ENCODE measurements around the gene LRG1.
A peak's percentile ranks its signal among the peaks of the same experiment; 100 is the strongest.

The LRG1 gene

GRCh38 chr19:4585556-4585955 is 45.7 kb upstream of the LRG1 start:
- no peak overlapping the region for H3K56ac ChIP-seq (ENCODE audit: low read length)
- H3K79me2 ChIP-seq (ENCODE audit: control insufficient read depth, insufficient read depth, low read length): no peaks in the 10 kb centered on the region
- no peaks in the 10 kb centered on the region for H3K79me1 ChIP-seq (ENCODE audit: low read length)
- no peak overlapping the region for H3K4me2 ChIP-seq (ENCODE audit: low read length)
- no peak overlapping the region for H3K4me3 ChIP-seq (ENCODE audit: low read length)
- no peaks in the 10 kb centered on the region for H3K4me1 ChIP-seq (ENCODE audit: control insufficient read depth, low read depth, low read length)
- H3K27ac ChIP-seq (ENCODE audit: low read depth, low read length): no peak overlapping the region
- H3K36me3 ChIP-seq (ENCODE audit: control insufficient read depth, insufficient read depth, low read length): no peaks in the 10 kb centered on the region
- no peak overlapping the region for H2BK5ac ChIP-seq (ENCODE audit: low read length)
- no peak for DNase-seq
- no peak overlapping the region for H3K4ac ChIP-seq (ENCODE audit: low read depth, low read length)
- no peak overlapping the region for H2BK15ac ChIP-seq (replicated peaks; ENCODE audit: low read depth)
- H3K27me3 ChIP-seq (ENCODE audit: insufficient read depth, low read length, poor library complexity): no peaks in the 10 kb centered on the region
- no peak overlapping the region for H3K23ac ChIP-seq (ENCODE audit: low read length)
- H2BK120ac ChIP-seq (ENCODE audit: low read depth, low read length): no peak overlapping the region
- H3K18ac ChIP-seq (ENCODE audit: low read length): no peak overlapping the region
- H4K8ac ChIP-seq (ENCODE audit: low read depth, low read length): no peak overlapping the region
- no peak overlapping the region for H4K5ac ChIP-seq (ENCODE audit: low read length)
- H2AK5ac ChIP-seq (ENCODE audit: low read length): no peak overlapping the region
- no CpG with 5 or more reads among the region's 1 CpG for WGBS (ENCODE audit: extremely low coverage, insufficient coverage, low lambda C conversion rate)
- H3K9ac ChIP-seq (ENCODE audit: low read length): no peak overlapping the region

- no CpG with 5 or more reads among the region's 45 CpGs for WGBS (ENCODE audit: extremely low coverage, insufficient coverage, low lambda C conversion rate)
- H2AK5ac ChIP-seq (ENCODE audit: low read length): no peak overlapping the region
- no peak overlapping the region for H3K27ac ChIP-seq (ENCODE audit: low read depth, low read length)
- H2BK5ac ChIP-seq (ENCODE audit: low read length): no peak overlapping the region
- no peaks in the 10 kb centered on the region for H3K4me1 ChIP-seq (ENCODE audit: control insufficient read depth, low read depth, low read length)
- no peak overlapping the region for H3K4ac ChIP-seq (ENCODE audit: low read depth, low read length)
- H2BK15ac ChIP-seq (replicated peaks; ENCODE audit: low read depth): no peak overlapping the region
- H3K56ac ChIP-seq (ENCODE audit: low read length): peak overlapping the region; percentile 73
- DNase-seq: peak; percentile 50
- no peak overlapping the region for H2BK120ac ChIP-seq (ENCODE audit: low read depth, low read length)
- peak overlapping the region; percentile 37 for H3K4me3 ChIP-seq (ENCODE audit: low read length)
- H3K36me3 ChIP-seq (ENCODE audit: control insufficient read depth, insufficient read depth, low read length): no peaks in the 10 kb centered on the region
- H3K79me1 ChIP-seq (ENCODE audit: low read length): no peaks in the 10 kb centered on the region
- H3K4me2 ChIP-seq (ENCODE audit: low read length): peak overlapping the region; percentile 87
- H3K9ac ChIP-seq (ENCODE audit: low read length): peak overlapping the region; percentile 51
- H3K18ac ChIP-seq (ENCODE audit: low read length): peak overlapping the region; percentile 21
- no peaks in the 10 kb centered on the region for H3K27me3 ChIP-seq (ENCODE audit: insufficient read depth, low read length, poor library complexity)
- H3K23ac ChIP-seq (ENCODE audit: low read length): no peak overlapping the region
- H4K5ac ChIP-seq (ENCODE audit: low read length): no peak overlapping the region
- no peak overlapping the region for H4K8ac ChIP-seq (ENCODE audit: low read depth, low read length)
- no peaks in the 10 kb centered on the region for H3K79me2 ChIP-seq (ENCODE audit: control insufficient read depth, insufficient read depth, low read length)
These were observed 45.0 kb upstream of the LRG1 start for GRCh38 chr19:4584670-4585460.

GRCh38 chr19:4583961-4584669 is 44.3 kb upstream of the LRG1 start:
- no peaks in the 10 kb centered on the region for H3K27me3 ChIP-seq (ENCODE audit: insufficient read depth, low read length, poor library complexity)
- no peak overlapping the region for H2AK5ac ChIP-seq (ENCODE audit: low read length)
- peak overlapping the region; percentile 87 for H3K4me2 ChIP-seq (ENCODE audit: low read length)
- no peak overlapping the region for H2BK15ac ChIP-seq (replicated peaks; ENCODE audit: low read depth)
- WGBS (ENCODE audit: extremely low coverage, insufficient coverage, low lambda C conversion rate): no CpG with 5 or more reads among the region's 49 CpGs
- no peak overlapping the region for H2BK120ac ChIP-seq (ENCODE audit: low read depth, low read length)
- peak; percentile 54 for DNase-seq
- H4K8ac ChIP-seq (ENCODE audit: low read depth, low read length): no peak overlapping the region
- peak overlapping the region; percentile 51 for H3K9ac ChIP-seq (ENCODE audit: low read length)
- H3K79me2 ChIP-seq (ENCODE audit: control insufficient read depth, insufficient read depth, low read length): no peaks in the 10 kb centered on the region
- no peaks in the 10 kb centered on the region for H3K79me1 ChIP-seq (ENCODE audit: low read length)
- H3K56ac ChIP-seq (ENCODE audit: low read length): peak overlapping the region; percentile 73
- H3K27ac ChIP-seq (ENCODE audit: low read depth, low read length): no peak overlapping the region
- no peak overlapping the region for H4K5ac ChIP-seq (ENCODE audit: low read length)
- peak overlapping the region; percentile 29 for H3K4ac ChIP-seq (ENCODE audit: low read depth, low read length)
- H3K18ac ChIP-seq (ENCODE audit: low read length): peak overlapping the region; percentile 21
- H2BK5ac ChIP-seq (ENCODE audit: low read length): no peak overlapping the region
- no peaks in the 10 kb centered on the region for H3K4me1 ChIP-seq (ENCODE audit: control insufficient read depth, low read depth, low read length)
- peak overlapping the region; percentile 37 for H3K4me3 ChIP-seq (ENCODE audit: low read length)
- H3K36me3 ChIP-seq (ENCODE audit: control insufficient read depth, insufficient read depth, low read length): no peaks in the 10 kb centered on the region
- H3K23ac ChIP-seq (ENCODE audit: low read length): no peak overlapping the region

- no peak overlapping the region for H2BK5ac ChIP-seq (ENCODE audit: low read length)
- H3K36me3 ChIP-seq (ENCODE audit: control insufficient read depth, insufficient read depth, low read length): no peaks in the 10 kb centered on the region
- no peak overlapping the region for H2BK120ac ChIP-seq (ENCODE audit: low read depth, low read length)
- no peak overlapping the region for H3K18ac ChIP-seq (ENCODE audit: low read length)
- H3K4me2 ChIP-seq (ENCODE audit: low read length): no peak overlapping the region
- no peaks in the 10 kb centered on the region for H3K79me2 ChIP-seq (ENCODE audit: control insufficient read depth, insufficient read depth, low read length)
- no peak overlapping the region for H3K56ac ChIP-seq (ENCODE audit: low read length)
- H4K5ac ChIP-seq (ENCODE audit: low read length): no peak overlapping the region
- DNase-seq: no peak
- H3K9ac ChIP-seq (ENCODE audit: low read length): no peak overlapping the region
- H3K4me1 ChIP-seq (ENCODE audit: control insufficient read depth, low read depth, low read length): no peaks in the 10 kb centered on the region
- H4K8ac ChIP-seq (ENCODE audit: low read depth, low read length): no peak overlapping the region
- no peak overlapping the region for H2BK15ac ChIP-seq (replicated peaks; ENCODE audit: low read depth)
- H3K27me3 ChIP-seq (ENCODE audit: insufficient read depth, low read length, poor library complexity): no peaks in the 10 kb centered on the region
- H3K4me3 ChIP-seq (ENCODE audit: low read length): no peak overlapping the region
- no peaks in the 10 kb centered on the region for H3K79me1 ChIP-seq (ENCODE audit: low read length)
- no peak overlapping the region for H3K23ac ChIP-seq (ENCODE audit: low read length)
- H3K4ac ChIP-seq (ENCODE audit: low read depth, low read length): no peak overlapping the region
- no peak overlapping the region for H3K27ac ChIP-seq (ENCODE audit: low read depth, low read length)
- H2AK5ac ChIP-seq (ENCODE audit: low read length): no peak overlapping the region
- 100% methylated on average over 1 of the region's 16 CpGs for WGBS (ENCODE audit: extremely low coverage, insufficient coverage, low lambda C conversion rate)
These were observed 43.4 kb upstream of the LRG1 start for GRCh38 chr19:4582980-4583842.

GRCh38 chr19:4581666-4582553 is 42.1 kb upstream of the LRG1 start:
- H3K79me1 ChIP-seq (ENCODE audit: low read length): no peaks in the 10 kb centered on the region
- no peak overlapping the region for H3K23ac ChIP-seq (ENCODE audit: low read length)
- no peak overlapping the region for H4K5ac ChIP-seq (ENCODE audit: low read length)
- no peak overlapping the region for H2BK120ac ChIP-seq (ENCODE audit: low read depth, low read length)
- H3K56ac ChIP-seq (ENCODE audit: low read length): no peak overlapping the region
- H4K8ac ChIP-seq (ENCODE audit: low read depth, low read length): no peak overlapping the region
- no peaks in the 10 kb centered on the region for H3K36me3 ChIP-seq (ENCODE audit: control insufficient read depth, insufficient read depth, low read length)
- no peak overlapping the region for H2AK5ac ChIP-seq (ENCODE audit: low read length)
- H3K27me3 ChIP-seq (ENCODE audit: insufficient read depth, low read length, poor library complexity): no peaks in the 10 kb centered on the region
- H3K18ac ChIP-seq (ENCODE audit: low read length): peak overlapping the region; percentile 54
- no peak overlapping the region for H2BK5ac ChIP-seq (ENCODE audit: low read length)
- H3K4ac ChIP-seq (ENCODE audit: low read depth, low read length): no peak overlapping the region
- H3K9ac ChIP-seq (ENCODE audit: low read length): no peak overlapping the region
- H3K27ac ChIP-seq (ENCODE audit: low read depth, low read length): no peak overlapping the region
- H3K4me3 ChIP-seq (ENCODE audit: low read length): no peak overlapping the region
- no peak overlapping the region for H3K4me2 ChIP-seq (ENCODE audit: low read length)
- H3K79me2 ChIP-seq (ENCODE audit: control insufficient read depth, insufficient read depth, low read length): no peaks in the 10 kb centered on the region
- DNase-seq: no peak
- no CpG with 5 or more reads among the region's 57 CpGs for WGBS (ENCODE audit: extremely low coverage, insufficient coverage, low lambda C conversion rate)
- H2BK15ac ChIP-seq (replicated peaks; ENCODE audit: low read depth): no peak overlapping the region
- H3K4me1 ChIP-seq (ENCODE audit: control insufficient read depth, low read depth, low read length): no peaks in the 10 kb centered on the region
